ENCODE measurements around the gene TTC28. TPM values are rescaled to one million over a fixed set of nuclear protein-coding genes. Genes with fewer than 3 reads are reported as not detected.

The TTC28 gene
- total RNA-seq, 1 donor from 2014 or later = 7.9 TPM

- TF ChIP-seq, protein P1, sequence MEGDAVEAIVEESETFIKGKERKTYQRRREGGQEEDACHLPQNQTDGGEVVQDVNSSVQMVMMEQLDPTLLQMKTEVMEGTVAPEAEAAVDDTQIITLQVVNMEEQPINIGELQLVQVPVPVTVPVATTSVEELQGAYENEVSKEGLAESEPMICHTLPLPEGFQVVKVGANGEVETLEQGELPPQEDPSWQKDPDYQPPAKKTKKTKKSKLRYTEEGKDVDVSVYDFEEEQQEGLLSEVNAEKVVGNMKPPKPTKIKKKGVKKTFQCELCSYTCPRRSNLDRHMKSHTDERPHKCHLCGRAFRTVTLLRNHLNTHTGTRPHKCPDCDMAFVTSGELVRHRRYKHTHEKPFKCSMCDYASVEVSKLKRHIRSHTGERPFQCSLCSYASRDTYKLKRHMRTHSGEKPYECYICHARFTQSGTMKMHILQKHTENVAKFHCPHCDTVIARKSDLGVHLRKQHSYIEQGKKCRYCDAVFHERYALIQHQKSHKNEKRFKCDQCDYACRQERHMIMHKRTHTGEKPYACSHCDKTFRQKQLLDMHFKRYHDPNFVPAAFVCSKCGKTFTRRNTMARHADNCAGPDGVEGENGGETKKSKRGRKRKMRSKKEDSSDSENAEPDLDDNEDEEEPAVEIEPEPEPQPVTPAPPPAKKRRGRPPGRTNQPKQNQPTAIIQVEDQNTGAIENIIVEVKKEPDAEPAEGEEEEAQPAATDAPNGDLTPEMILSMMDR (IDR thresholded peaks at IDR 0.05) = no peak
- intact Hi-C loops (cut with micrococcal nuclease) = no loop called here
- POLR2A ChIA-PET = no interaction called here
- CTCF ChIA-PET = no interaction called here
- Mint-ChIP-seq H3K27ac (no peak overlapping the region), H3K4me1 (no peaks in the 10 kb centered on the region), H3K4me3 (no peak overlapping the region), H3K36me3 (ENCODE audit: low read depth) (no peaks in the 10 kb centered on the region), H3K9me3 (no peaks in the 10 kb centered on the region), H3K27me3 (no peaks in the 10 kb centered on the region)
- ATAC-seq (ENCODE audit: low read depth) (no peak), DNase-seq (no peak)
These were observed 540.1 kb downstream of the TTC28 start for GRCh38 chr22:28139516-28139915.

GRCh38 chr22:28137036-28137435, 542.6 kb downstream of the TTC28 start:
- intact Hi-C loops (cut with micrococcal nuclease) = no loop called here
- CTCF ChIA-PET = no interaction called here
- no peaks in the 10 kb centered on the region for H3K9me3 Mint-ChIP-seq

DNA sequence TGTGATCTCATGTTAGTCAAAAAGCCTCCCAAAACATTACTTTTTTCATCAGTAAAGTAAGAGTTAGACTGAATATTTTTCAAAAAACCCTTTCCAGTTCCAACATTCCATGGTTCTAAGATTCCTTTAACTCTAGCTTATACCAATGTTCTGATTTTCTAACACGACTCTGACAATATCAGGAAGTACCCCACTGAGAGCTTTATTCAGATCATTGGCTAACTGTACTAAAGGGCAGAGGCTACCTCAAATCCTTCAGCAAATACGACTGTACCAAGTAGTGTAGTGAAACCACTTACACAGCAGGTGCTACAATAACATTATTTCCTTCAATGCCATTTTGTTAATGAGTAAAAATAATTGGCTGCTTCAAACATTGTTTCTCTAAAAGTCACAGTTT, 547.2 kb downstream of the TTC28 start:
- DNase-seq = no peak
- POLR2A ChIA-PET = no interaction called here

More at GRCh38 chr22:28137036-28137435, 542.6 kb downstream of the TTC28 start:
- Mint-ChIP-seq H3K36me3 (ENCODE audit: low read depth) (no peaks in the 10 kb centered on the region), H3K27ac (no peak overlapping the region), H3K4me1 (no peaks in the 10 kb centered on the region), H3K4me3 (no peak overlapping the region), H3K27me3 (peaks cover 2% of the 10 kb centered on the region)
- ATAC-seq (ENCODE audit: low read depth) (no peak), DNase-seq (no peak)
- POLR2A ChIA-PET = no interaction called here
- TF ChIP-seq, protein P1 (IDR thresholded peaks at IDR 0.05) = no peak

GRCh38 chr22:28129319-28129962, 550.2 kb downstream of the TTC28 start:
- CTCF ChIA-PET = no interaction called here
- H3K9me3 Mint-ChIP-seq = no peaks in the 10 kb centered on the region
- peaks cover 6% of the 10 kb centered on the region for H3K27me3 Mint-ChIP-seq

More for the DNA sequence above, 547.2 kb downstream of the TTC28 start:
- intact Hi-C loops (cut with micrococcal nuclease) = no loop called here
- Mint-ChIP-seq H3K27ac (no peak overlapping the region), H3K4me1 (no peaks in the 10 kb centered on the region), H3K4me3 (no peak overlapping the region), H3K27me3 (peaks cover 4% of the 10 kb centered on the region), H3K9me3 (no peaks in the 10 kb centered on the region), H3K36me3 (ENCODE audit: low read depth) (no peaks in the 10 kb centered on the region)
- TF ChIP-seq, protein P1 (IDR thresholded peaks at IDR 0.05) = no peak
- CTCF ChIA-PET = no interaction called here
- ATAC-seq (ENCODE audit: low read depth) = no peak

DNA sequence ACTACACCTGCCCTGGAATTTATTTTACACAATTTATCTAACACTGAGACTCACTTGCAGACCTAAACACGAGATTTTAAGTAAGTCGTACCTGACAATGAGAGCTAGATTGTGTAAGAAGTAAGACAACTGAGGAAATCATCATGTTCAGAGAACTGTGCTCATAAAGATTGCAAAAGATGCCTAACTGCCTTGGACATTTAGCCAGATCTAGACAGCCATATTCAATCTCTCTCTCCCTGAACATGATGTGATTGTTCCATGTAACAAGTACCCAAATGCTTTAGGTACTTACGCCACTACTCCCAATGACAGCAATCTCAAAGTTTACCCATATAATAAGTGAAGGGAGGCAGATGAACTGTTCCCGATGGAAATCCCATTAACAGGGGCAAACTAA, 550.8 kb downstream of the TTC28 start:
- intact Hi-C loops (cut with micrococcal nuclease) = no loop called here
- TF ChIP-seq, protein P1 (IDR thresholded peaks at IDR 0.05) = no peak
- ATAC-seq (ENCODE audit: low read depth) (no peak), DNase-seq (no peak)
- H3K4me3 Mint-ChIP-seq = no peak overlapping the region
- ChIA-PET CTCF (no interaction called here), POLR2A (no interaction called here)
- H3K36me3 Mint-ChIP-seq (ENCODE audit: low read depth) = no peaks in the 10 kb centered on the region
- H3K27ac Mint-ChIP-seq = no peak overlapping the region
- H3K27me3 Mint-ChIP-seq = peaks cover 8% of the 10 kb centered on the region
- H3K9me3 Mint-ChIP-seq = no peaks in the 10 kb centered on the region
- H3K4me1 Mint-ChIP-seq = no peaks in the 10 kb centered on the region

More at GRCh38 chr22:28129319-28129962, 550.2 kb downstream of the TTC28 start:
- DNase-seq (no peak), ATAC-seq (ENCODE audit: low read depth) (no peak)
- POLR2A ChIA-PET = no interaction called here
- Mint-ChIP-seq H3K36me3 (ENCODE audit: low read depth) (no peaks in the 10 kb centered on the region), H3K4me3 (no peak overlapping the region), H3K27ac (no peak overlapping the region), H3K4me1 (no peaks in the 10 kb centered on the region)
- intact Hi-C loops (cut with micrococcal nuclease) = no loop called here
- TF ChIP-seq, protein P1 (IDR thresholded peaks at IDR 0.05) = no peak
